Ovary (tissue), 10 donors: ENCODE results near the gene PRRT3. TPM values are rescaled to one million over a fixed set of nuclear protein-coding genes. Genes with fewer than 3 reads are reported as not detected.

Experiments used
- DNase-seq, 5 donors: peaks; one replicate each; pipeline ENCODE4 v3.0.0-alpha.2; 2019 to 2020
- H3K27ac ChIP-seq, 2 donors: fragments of 200-600 bp; one replicate each; pipeline versions ENCODE4 v1.5.1 to v1.8.0; 2019 to 2022
- H3K27me3 ChIP-seq: fragments of 200-600 bp; one replicate; pipeline ENCODE4 v1.8.0; 2022
- H3K36me3 ChIP-seq: fragments of 200-600 bp; sonication (generic); one replicate; pipeline ENCODE4 v1.5.1; 2019
- H3K4me1 ChIP-seq: one replicate; pipeline ENCODE4 v1.8.1; 2013; ENCODE audit warnings: mild to moderate bottlenecking, moderate library complexity; ENCODE audit not compliant: insufficient read depth
- H3K4me3 ChIP-seq: fragments of 200-600 bp; sonication (generic); one replicate; pipeline ENCODE4 v1.5.1; 2017
- H3K9me3 ChIP-seq, 2 donors: fragments of 200-600 bp in 1 of 2; sonication (generic) in 1 of 2; one replicate each; pipeline versions ENCODE4 v1.5.1 to v1.8.1; 2013 to 2019; ENCODE audit warnings: mild to moderate bottlenecking in 1 of 2, moderate library complexity in 1 of 2
- EP300 ChIP-seq: sonication (generic); formaldehyde crosslinking; IDR thresholded peaks from one replicate; pipeline ENCODE4 v1.6.1; 2017; ENCODE audit warnings: antibody characterized with exemption
- POLR2A ChIP-seq: fragments of 450-650 bp; IDR thresholded peaks from one replicate; pipeline ENCODE4 v1.6.1; 2017; ENCODE audit warnings: antibody characterized with exemption, mild to moderate bottlenecking, moderate library complexity
- WGBS, 3 donors: extraction: QIAGEN DNeasy Blood & Tissue Kit in 1 of 3; methylation state at CpG; one replicate each; pipeline versions ENCODE4 v1.1.5 to v1.1.7; 2013 to 2017; 5-methylcytosine and 5-hydroxymethylcytosine counted together
- intact Hi-C, 4 donors: fragments of 100-400 bp; cut with DNase I; formaldehyde crosslinking; loops; one replicate each; pipeline versions ENCODE4 v1.11.0 to v1.15.1; 2022 to 2023
- long read RNA-seq, 3 donors: library from polyadenylated mRNA in 2 of 3; unstranded in 2 of 3; transcript quantifications; one replicate each; pipeline ENCODE4 v2.0.0 and lab custom pipeline, GENCODE V29; 2021 to 2026
- polyA plus RNA-seq, 2 donors: library from polyadenylated mRNA; stranded (reverse); fragments of 200-250 nt in 1 of 2; fragments of 350-450 nt in 1 of 2; fragmentation: Illumina TruSeq in 1 of 2; extraction: RNeasy Lipid Tissue Mini Kit (QIAGEN cat#74804) in 1 of 2; gene quantifications; one replicate each; pipeline ENCODE4 v1.2.3, GENCODE V29; 2013 to 2014
- total RNA-seq, 7 donors: library from RNA; depleted of rRNA in 2 of 7; stranded (reverse); fragments of >200 nt in 2 of 7; fragmentation: NEBNext Ultra II Directional in 3 of 7; extraction: Animal tissue kit (Norgen Biotek cat#: 25700) in 3 of 7; gene quantifications; one replicate each; pipeline versions ENCODE4 v1.1.0 to v1.2.4, GENCODE V29; 2016 to 2023
- TF ChIP-seq, protein P1 (sequence below), 3 donors: fragments of 450-650 bp in 2 of 3; fragments of 200-600 bp in 1 of 3; IDR thresholded peaks; one replicate each; pipeline versions ENCODE4 v1.5.1 to v1.8.0; 2016 to 2022; ENCODE audit warnings: antibody characterized with exemption in 3 of 3, mild to moderate bottlenecking in 1 of 3
- donor health status: DM: no; HTN: no; CAD: no; lungs with moderate emphysema.
- donor health status: DM: no; HTN: no; CAD: no.
- donor health status: Bipolar disorder and iron deficiency.
- donor health status: DM: yes; HTN: yes; CAD: no.
- donor health status: DM: no; HTN: no; CAD: no.
- donor health status: DM: yes; HTN: yes; CAD: no.

Gene PRRT3
- total RNA-seq: 1 to 10 TPM; 1.4 to 6.0 (median 2.6) TPM
- polyA plus RNA-seq: 1 to 10 TPM; 1.0 TPM
- long read RNA-seq, donor 1, partial matches to known transcripts: 1 of 18 reads
- long read RNA-seq, donor 1, other reads (novel, unspliced or antisense): 17 of 18 reads
- long read RNA-seq, donor 2, partial matches to known transcripts: 0 of 1 reads
- long read RNA-seq, donor 2, other reads (novel, unspliced or antisense): 0 of 1 reads
- long read RNA-seq, donor 3, partial matches to known transcripts: 4 of 12 reads
- long read RNA-seq, donor 3, other reads (novel, unspliced or antisense): 5 of 12 reads

GRCh38 chr3:9951962-9952805, at the start of gene PRRT3:
TSS of gene PRRT3 (minus strand) at chr3:9952408. CDS start at chr3:9950115, 2,293 bp downstream.
- H3K4me1 ChIP-seq: peaks cover 7% of the 10 kb centered on the region
- TF ChIP-seq POLR2A (no peak), EP300 (no peak)
- TF ChIP-seq, protein P1, sequence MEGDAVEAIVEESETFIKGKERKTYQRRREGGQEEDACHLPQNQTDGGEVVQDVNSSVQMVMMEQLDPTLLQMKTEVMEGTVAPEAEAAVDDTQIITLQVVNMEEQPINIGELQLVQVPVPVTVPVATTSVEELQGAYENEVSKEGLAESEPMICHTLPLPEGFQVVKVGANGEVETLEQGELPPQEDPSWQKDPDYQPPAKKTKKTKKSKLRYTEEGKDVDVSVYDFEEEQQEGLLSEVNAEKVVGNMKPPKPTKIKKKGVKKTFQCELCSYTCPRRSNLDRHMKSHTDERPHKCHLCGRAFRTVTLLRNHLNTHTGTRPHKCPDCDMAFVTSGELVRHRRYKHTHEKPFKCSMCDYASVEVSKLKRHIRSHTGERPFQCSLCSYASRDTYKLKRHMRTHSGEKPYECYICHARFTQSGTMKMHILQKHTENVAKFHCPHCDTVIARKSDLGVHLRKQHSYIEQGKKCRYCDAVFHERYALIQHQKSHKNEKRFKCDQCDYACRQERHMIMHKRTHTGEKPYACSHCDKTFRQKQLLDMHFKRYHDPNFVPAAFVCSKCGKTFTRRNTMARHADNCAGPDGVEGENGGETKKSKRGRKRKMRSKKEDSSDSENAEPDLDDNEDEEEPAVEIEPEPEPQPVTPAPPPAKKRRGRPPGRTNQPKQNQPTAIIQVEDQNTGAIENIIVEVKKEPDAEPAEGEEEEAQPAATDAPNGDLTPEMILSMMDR (IDR thresholded peaks at IDR 0.05): no peak
- peak within 1 kb of the TSS; percentile 48 for H3K4me3 ChIP-seq
- WGBS, 3 donors: 2 to 5% (median 3%) methylated on average over 42 to 52 of the region's 52 CpGs
- intact Hi-C loops: no loop called here
- DNase-seq: peak in 1 of 5 donors; percentile 60
- H3K27ac ChIP-seq: no peak within 1 kb of the TSS
- H3K9me3 ChIP-seq: no peaks in the 10 kb centered on the region
- H3K27me3 ChIP-seq: no peaks in the 10 kb centered on the region
- H3K36me3 ChIP-seq: no peaks in the 10 kb centered on the region

DNA sequence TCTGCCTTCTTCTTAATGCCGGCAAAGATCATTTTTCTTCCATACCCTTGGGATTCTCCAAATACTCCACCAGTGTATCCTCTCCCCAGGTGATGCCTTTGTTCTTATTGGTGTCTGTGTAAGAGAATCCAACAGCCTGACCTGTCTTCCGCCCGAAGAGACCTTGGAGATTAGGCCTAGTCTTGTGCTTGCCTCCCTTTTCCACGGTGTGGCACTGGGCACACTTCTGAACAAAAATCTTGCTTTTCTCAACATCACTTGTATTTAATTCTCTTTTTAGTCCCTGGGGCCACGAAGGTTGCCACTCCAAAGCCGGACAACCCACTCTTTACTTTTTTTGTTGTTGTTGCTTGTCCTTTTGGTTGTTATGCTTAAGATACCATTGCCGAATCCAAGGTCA, 48.5 kb upstream of the PRRT3 start:
- intact Hi-C loops: no loop called here
- no peak overlapping the region for H3K4me3 ChIP-seq
- H3K36me3 ChIP-seq: no peaks in the 10 kb centered on the region
- no peaks in the 10 kb centered on the region for H3K4me1 ChIP-seq
- H3K27ac ChIP-seq: no peak overlapping the region
- DNase-seq: no peak
- no peaks in the 10 kb centered on the region for H3K9me3 ChIP-seq
- TF ChIP-seq EP300 (no peak), POLR2A (no peak)
- TF ChIP-seq, protein P1 (IDR thresholded peaks at IDR 0.05): no peak
- 70 to 91% (median 85%) methylated on average over 7 of the region's 7 CpGs for WGBS, 3 donors
- no peaks in the 10 kb centered on the region for H3K27me3 ChIP-seq

GRCh38 chr3:9994086-9994844, 42.1 kb upstream of the PRRT3 start:
- TF ChIP-seq POLR2A (no peak), EP300 (no peak)
- TF ChIP-seq, protein P1 (IDR thresholded peaks at IDR 0.05): no peak
- 90 to 94% (median 94%) methylated on average over 10 of the region's 10 CpGs for WGBS, 3 donors
- no peak overlapping the region for H3K27ac ChIP-seq

DNA sequence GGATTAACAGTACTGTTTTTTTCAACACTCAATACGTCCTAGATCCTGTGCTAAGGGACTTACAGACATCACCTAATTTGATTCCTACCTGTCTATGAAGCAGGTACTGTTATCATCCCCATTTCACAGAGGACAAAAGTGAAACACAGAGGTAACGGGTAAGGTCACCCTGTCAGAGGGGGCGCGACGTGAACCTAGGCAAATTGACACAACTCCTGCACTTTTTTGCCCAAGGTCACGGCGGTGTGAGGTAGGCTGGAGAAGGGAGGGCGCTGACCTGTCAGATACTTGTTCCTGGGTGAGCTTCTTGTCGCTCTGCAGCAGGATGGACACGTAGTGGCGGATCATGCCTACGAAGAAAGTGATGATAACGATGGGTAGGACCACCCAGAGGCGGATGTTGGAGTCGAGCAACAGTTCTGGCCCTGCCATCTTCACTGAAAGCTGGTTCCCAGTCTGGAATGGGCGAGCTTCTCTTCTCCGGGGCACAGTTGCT, 34.1 kb upstream of the PRRT3 start:
- 0 to 1% (median 0%) methylated on average over 17 of the region's 17 CpGs for WGBS, 3 donors
- Histone ChIP-seq H3K4me3 (peak overlapping the region; percentile 77), H3K4me1 (peaks cover 11% of the 10 kb centered on the region), H3K36me3 (no peaks in the 10 kb centered on the region), H3K9me3 (no peaks in the 10 kb centered on the region), H3K27me3 (no peaks in the 10 kb centered on the region), H3K27ac (peak overlapping the region in 1 of 2 donors; percentile 49)
- intact Hi-C loops: no loop called here
- no peak for TF ChIP-seq POLR2A
- TF ChIP-seq, protein P1 (IDR thresholded peaks at IDR 0.05): no peak
- no peak for TF ChIP-seq EP300
- no peak for DNase-seq

More at GRCh38 chr3:9994086-9994844, 42.1 kb upstream of the PRRT3 start:
- DNase-seq: no peak
- H3K4me3 ChIP-seq: no peak overlapping the region
- no peaks in the 10 kb centered on the region for H3K9me3 ChIP-seq
- intact Hi-C loops: no loop called here
- H3K27me3 ChIP-seq: no peaks in the 10 kb centered on the region
- no peaks in the 10 kb centered on the region for H3K4me1 ChIP-seq
- H3K36me3 ChIP-seq: no peaks in the 10 kb centered on the region
